ENCODE results near the gene FSTL4.
"Not testable (repeated sequence)": the region's sequence is repeated elsewhere in the genome, so short reads cannot be mapped to it uniquely, and the experiment has no call there.

- TF ChIP-seq EP300, CTCF, POLR2AphosphoS5 (IDR thresholded peaks at IDR 0.05): not testable (repeated sequence)
These were observed 167.1 kb downstream of the FSTL4 start for GRCh38 chr5:133445204-133445603.
